Fibroblast of mammary gland (primary cell): Measurements from ENCODE around the gene GIPC3.
A peak's percentile ranks its signal among the peaks of the same experiment; 100 is the strongest.

ENCODE experiments used
- DNase-seq: peaks from one replicate; pipeline ENCODE4 v3.0.0-alpha.2; 2010; ENCODE audit warnings: low read depth
- H3K4me3 ChIP-seq: 2 replicates; pipeline ENCODE4 v1.5.1; 2011; ENCODE audit warnings: low read depth, mild to moderate bottlenecking, low read length, moderate library complexity; ENCODE audit not compliant: control insufficient read depth
- CTCF ChIP-seq: conservative IDR thresholded peaks from 2 replicates; pipeline ENCODE4 v1.5.1; 2011; ENCODE audit warnings: low read depth, low read length, inconsistent platforms; ENCODE audit not compliant: control insufficient read depth, insufficient read depth

The GIPC3 gene

GRCh38 chr19:3572132-3572854 is 13.0 kb upstream of the GIPC3 start:
- peak; percentile 99 for DNase-seq
- H3K4me3 ChIP-seq: peak overlapping the region; percentile 73
- no peak for TF ChIP-seq CTCF

GRCh38 chr19:3572855-3573161 is 12.5 kb upstream of the GIPC3 start, which contains the start of gene HMG20B:
TSS of gene HMG20B (plus strand) at chr19:3572944. CDS start at chr19:3573310, 366 bp downstream.
- peak within 1 kb of the TSS; percentile 85 for H3K4me3 ChIP-seq
- no peak for TF ChIP-seq CTCF
- no peak for DNase-seq

GRCh38 chr19:3573162-3573857 is 12.0 kb upstream of the GIPC3 start:
- no peak for DNase-seq
- peak overlapping the region; percentile 85 for H3K4me3 ChIP-seq

GRCh38 chr19:3573858-3574637 is 11.2 kb upstream of the GIPC3 start:
- peak overlapping the region; percentile 85 for H3K4me3 ChIP-seq
- TF ChIP-seq CTCF: no peak
- peak; percentile 95 for DNase-seq

More at GRCh38 chr19:3573162-3573857, 12.0 kb upstream of the GIPC3 start:
- no peak for TF ChIP-seq CTCF

- no peak overlapping the region for H3K4me3 ChIP-seq
- DNase-seq: no peak
- peak; percentile 12 for TF ChIP-seq CTCF
Measured at GRCh38 chr19:3575260-3575741, 10.0 kb upstream of the GIPC3 start.

GRCh38 chr19:3575949-3576673 is 9.2 kb upstream of the GIPC3 start:
- no peak for TF ChIP-seq CTCF
- peak overlapping the region; percentile 6 for H3K4me3 ChIP-seq
- DNase-seq: no peak
